Neural cell (in vitro differentiated cells): ENCODE results near the gene LMOD1. TPM values are rescaled to one million over a fixed set of nuclear protein-coding genes. Genes with fewer than 3 reads are reported as not detected.

Source experiments
- H2AFZ ChIP-seq: fragments of 200-600, 300-800 bp; sonication (generic), shearing (Covaris generic); 2 replicates; pipeline ENCODE4 v1.6.0; 2014; ENCODE audit warnings: low read depth, mild to moderate bottlenecking, antibody characterized with exemption, low read length, moderate library complexity
- H3F3A ChIP-seq: fragments of 200-600 bp; shearing (Covaris generic); 2 replicates; pipeline ENCODE4 v1.6.1; 2016; ENCODE audit warnings: mild to moderate bottlenecking, moderate library complexity, mixed read lengths, antibody characterized with exemption, low read length; ENCODE audit not compliant: insufficient read depth, poor library complexity, severe bottlenecking
- H3K27ac ChIP-seq: fragments of 200-600, 300-800 bp; sonication (generic), shearing (Covaris generic); 2 replicates; pipeline ENCODE4 v1.5.1; 2014; ENCODE audit warnings: mild to moderate bottlenecking, low read length, moderate library complexity
- H3K27me3 ChIP-seq: fragments of 300-800, 200-600 bp; sonication (generic), shearing (Covaris generic); 2 replicates; pipeline ENCODE4 v1.6.0; 2014; ENCODE audit warnings: mild to moderate bottlenecking, low read depth, low read length, moderate library complexity; ENCODE audit not compliant: insufficient read depth
- H3K36me3 ChIP-seq: fragments of 300-800, 200-600 bp; sonication (generic), shearing (Covaris generic); 2 replicates; pipeline ENCODE4 v1.5.1; 2014; ENCODE audit warnings: mild to moderate bottlenecking, antibody characterized with exemption, low read length, moderate library complexity; ENCODE audit not compliant: insufficient read depth
- H3K4me2 ChIP-seq: fragments of 300-800, 200-600 bp; sonication (generic), shearing (Covaris generic); 2 replicates; pipeline ENCODE4 v1.6.0; 2014; ENCODE audit warnings: mild to moderate bottlenecking, low read length
- H3K4me3 ChIP-seq: fragments of 300-800, 200-600 bp; sonication (generic), shearing (Covaris generic); 2 replicates; pipeline ENCODE4 v1.5.1; 2014; ENCODE audit warnings: mild to moderate bottlenecking, low read length, moderate library complexity
- H3K79me2 ChIP-seq: fragments of 200-600 bp; shearing (Covaris generic); replicated peaks from 2 replicates; pipeline ENCODE4 v1.6.0; 2014; ENCODE audit warnings: mild to moderate bottlenecking, low read length, moderate library complexity; ENCODE audit not compliant: insufficient read depth
- H3K9ac ChIP-seq: fragments of 300-800, 200-600 bp; sonication (generic), shearing (Covaris generic); 2 replicates; pipeline ENCODE4 v1.6.1; 2016; ENCODE audit warnings: mild to moderate bottlenecking, low read length, mixed read lengths
- H3K9me2 ChIP-seq: fragments of 200-600 bp; shearing (Covaris generic); 2 replicates; pipeline ENCODE4 v1.6.1; 2016; ENCODE audit warnings: mild to moderate bottlenecking, low read length, mixed read lengths; ENCODE audit not compliant: insufficient read depth
- H3K9me3 ChIP-seq: fragments of 200-600, 300-800 bp; sonication (generic), shearing (Covaris generic); 2 replicates; pipeline ENCODE4 v1.6.1; 2016; ENCODE audit warnings: mild to moderate bottlenecking, mixed run types, low read length, moderate library complexity, mixed read lengths
- H4K20me1 ChIP-seq: fragments of 200-600 bp; shearing (Covaris generic); 2 replicates; pipeline ENCODE4 v1.6.1; 2016; ENCODE audit warnings: mild to moderate bottlenecking, mixed run types; ENCODE audit not compliant: insufficient read depth
- EP300 ChIP-seq: fragments of 450-650 bp; conservative IDR thresholded peaks from 2 replicates; pipeline ENCODE4 v1.6.1; 2014; ENCODE audit warnings: antibody characterized with exemption, mild to moderate bottlenecking, moderate library complexity; ENCODE audit not compliant: poor library complexity, severe bottlenecking
- EZH2 ChIP-seq: fragments of 200-600, 300-800 bp; shearing (Covaris generic), sonication (generic); IDR thresholded peaks from 2 replicates; pipeline ENCODE4 v1.6.1; 2014; ENCODE audit warnings: antibody characterized with exemption, low read length, borderline replicate concordance, mild to moderate bottlenecking; ENCODE audit not compliant: insufficient read depth, poor library complexity, severe bottlenecking
- MXI1 ChIP-seq: fragments of 450-650 bp; conservative IDR thresholded peaks from 2 replicates; pipeline ENCODE4 v1.6.1; 2014; ENCODE audit warnings: antibody characterized with exemption, mild to moderate bottlenecking; ENCODE audit not compliant: poor library complexity, severe bottlenecking
- POLR2AphosphoS5 ChIP-seq: IDR thresholded peaks from 2 replicates; pipeline ENCODE4 v1.6.1; 2012
- RAD21 ChIP-seq: fragments of 450-650 bp; conservative IDR thresholded peaks from 2 replicates; pipeline ENCODE4 v1.6.1; 2014; ENCODE audit warnings: antibody characterized with exemption, mild to moderate bottlenecking, moderate library complexity
- REST ChIP-seq: IDR thresholded peaks from 2 replicates; pipeline ENCODE4 v1.6.1; 2012; ENCODE audit warnings: borderline replicate concordance
- SMC3 ChIP-seq: fragments of 450-650 bp; conservative IDR thresholded peaks from 2 replicates; pipeline ENCODE4 v1.6.1; 2014; ENCODE audit warnings: antibody characterized with exemption, mild to moderate bottlenecking, moderate library complexity; ENCODE audit not compliant: poor library complexity
- TAF1 ChIP-seq: IDR thresholded peaks from 2 replicates; pipeline ENCODE4 v1.6.1; 2012; ENCODE audit warnings: low read depth
- polyA plus RNA-seq: library from polyadenylated mRNA; depleted of rRNA; stranded (reverse); fragments of >200 nt; gene quantifications from 2 replicates; pipeline ENCODE4 v1.2.3, GENCODE V29; 2014
- TF ChIP-seq, protein P1 (sequence below): fragments of 450-650 bp; IDR thresholded peaks from 2 replicates; pipeline ENCODE4 v1.5.1; 2014; ENCODE audit warnings: antibody characterized with exemption, mild to moderate bottlenecking, moderate library complexity; ENCODE audit not compliant: poor library complexity, severe bottlenecking

The LMOD1 gene
- polyA plus RNA-seq, 1 donor from 2014 or later = not detected

GRCh38 chr1:201886103-201886885, 60.1 kb downstream of the LMOD1 start (continued):
- TF ChIP-seq, protein P1, sequence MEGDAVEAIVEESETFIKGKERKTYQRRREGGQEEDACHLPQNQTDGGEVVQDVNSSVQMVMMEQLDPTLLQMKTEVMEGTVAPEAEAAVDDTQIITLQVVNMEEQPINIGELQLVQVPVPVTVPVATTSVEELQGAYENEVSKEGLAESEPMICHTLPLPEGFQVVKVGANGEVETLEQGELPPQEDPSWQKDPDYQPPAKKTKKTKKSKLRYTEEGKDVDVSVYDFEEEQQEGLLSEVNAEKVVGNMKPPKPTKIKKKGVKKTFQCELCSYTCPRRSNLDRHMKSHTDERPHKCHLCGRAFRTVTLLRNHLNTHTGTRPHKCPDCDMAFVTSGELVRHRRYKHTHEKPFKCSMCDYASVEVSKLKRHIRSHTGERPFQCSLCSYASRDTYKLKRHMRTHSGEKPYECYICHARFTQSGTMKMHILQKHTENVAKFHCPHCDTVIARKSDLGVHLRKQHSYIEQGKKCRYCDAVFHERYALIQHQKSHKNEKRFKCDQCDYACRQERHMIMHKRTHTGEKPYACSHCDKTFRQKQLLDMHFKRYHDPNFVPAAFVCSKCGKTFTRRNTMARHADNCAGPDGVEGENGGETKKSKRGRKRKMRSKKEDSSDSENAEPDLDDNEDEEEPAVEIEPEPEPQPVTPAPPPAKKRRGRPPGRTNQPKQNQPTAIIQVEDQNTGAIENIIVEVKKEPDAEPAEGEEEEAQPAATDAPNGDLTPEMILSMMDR = no peak

- Histone ChIP-seq H3K36me3 (no peaks in the 10 kb centered on the region), H3K9me3 (no peaks in the 10 kb centered on the region), H3K4me2 (no peak overlapping the region), H3K4me3 (no peak overlapping the region), H3K9ac (no peak overlapping the region), H4K20me1 (no peaks in the 10 kb centered on the region), H3F3A (no peaks in the 10 kb centered on the region), H2AFZ (no peak overlapping the region), H3K27ac (no peak overlapping the region), H3K79me2 (no peaks in the 10 kb centered on the region), H3K27me3 (peaks cover 17% of the 10 kb centered on the region), H3K9me2 (no peaks in the 10 kb centered on the region)
- no peak for TF ChIP-seq MXI1
- TF ChIP-seq TAF1 = no peak
- TF ChIP-seq REST = no peak
- no peak for TF ChIP-seq EZH2
- TF ChIP-seq POLR2AphosphoS5 = no peak
- TF ChIP-seq SMC3 = no peak
- TF ChIP-seq EP300 = no peak
- TF ChIP-seq, protein P1 = no peak
- no peak for TF ChIP-seq RAD21
These were observed 60.7 kb downstream of the LMOD1 start for GRCh38 chr1:201885531-201886075.
